Adrenal gland (tissue), 12 donors: Measurements from ENCODE around the gene ZC3H11A. TPM values are rescaled to one million over a fixed set of nuclear protein-coding genes. Genes with fewer than 3 reads are reported as not detected.
A peak's percentile ranks its signal among the peaks of the same experiment; 100 is the strongest.

Source experiments
- DNase-seq, 7 donors: peaks; one replicate each; pipeline ENCODE4 v3.0.0-alpha.2; 2019 to 2020
- H3K27ac ChIP-seq, 5 donors: fragments of 200-600 bp; sonication (generic) in 4 of 5; 1 replicate in 3 of 5; 2 replicates in 2 of 5; pipeline versions ENCODE4 v1.5.1 to v1.8.0; 2016 to 2020; ENCODE audit warnings: mild to moderate bottlenecking in 1 of 5
- H3K27me3 ChIP-seq: fragments of 200-600 bp; 2 replicates; pipeline ENCODE4 v1.8.0; 2021
- H3K36me3 ChIP-seq, 2 donors: fragments of 200-600 bp; replicated peaks in 1 of 2; 1 replicate in 1 of 2; 2 replicates in 1 of 2; pipeline versions ENCODE4 v1.5.1 to v1.8.0; 2018 to 2022
- H3K4me1 ChIP-seq, 2 donors: fragments of 200-600 bp; replicated peaks in 1 of 2; 1 replicate in 1 of 2; 2 replicates in 1 of 2; pipeline versions ENCODE4 v1.5.1 to v1.8.0; 2018 to 2021
- H3K4me3 ChIP-seq, 4 donors: fragments of 200-600 bp; sonication (generic) in 3 of 4; one replicate each; pipeline ENCODE4 v1.5.1; 2016 to 2018
- H3K9me3 ChIP-seq, 3 donors: fragments of 200-600 bp; sonication (generic) in 1 of 3; replicated peaks in 1 of 3; 1 replicate in 2 of 3; 2 replicates in 1 of 3; pipeline versions ENCODE4 v1.5.1 to v1.8.0; 2016 to 2021
- CTCF ChIP-seq, 6 experiments: fragments of 450-650 bp in 4 of 6; fragments of 200-600 bp in 2 of 6; sonication (generic) in 1 of 6; IDR thresholded peaks; 1 replicate in 5 of 6; 2 replicates in 1 of 6; pipeline versions ENCODE4 v1.5.1 to v1.8.0; 2016 to 2021; ENCODE audit warnings: antibody characterized with exemption in 6 of 6, mild to moderate bottlenecking in 2 of 6, moderate library complexity in 1 of 6
- POLR2A ChIP-seq, 2 donors: fragments of 450-650 bp; IDR thresholded peaks; one replicate each; pipeline ENCODE4 v1.6.1; 2017; ENCODE audit warnings: antibody characterized with exemption in 2 of 2, mild to moderate bottlenecking in 2 of 2, moderate library complexity in 1 of 2
- WGBS, 4 donors: extraction: QIAGEN DNeasy Blood & Tissue Kit in 2 of 4; methylation state at CpG; one replicate each; pipeline versions ENCODE4 v1.1.5 to v1.1.7; 2013 to 2017; 5-methylcytosine and 5-hydroxymethylcytosine counted together
- intact Hi-C, 2 donors: fragments of 100-400 bp; cut with DNase I; formaldehyde crosslinking; loops; one replicate each; pipeline versions ENCODE4 v1.14.1 to v1.15.0; 2022 to 2023
- polyA plus RNA-seq, 3 donors: library from polyadenylated mRNA; stranded (reverse); fragments of 200-250 nt in 2 of 3; fragments of 350-450 nt in 1 of 3; fragmentation: Illumina TruSeq in 1 of 3; extraction: RNeasy Lipid Tissue Mini Kit (QIAGEN cat#74804) in 1 of 3; gene quantifications; one replicate each; pipeline ENCODE4 v1.2.3, GENCODE V29; 2013 to 2014
- total RNA-seq, 9 donors: library from RNA; depleted of rRNA in 4 of 9; stranded (reverse); fragments of >200 nt in 4 of 9; fragments of 120-200 nt in 1 of 9; fragmentation: NEBNext Ultra II Directional in 1 of 9; extraction: Animal tissue kit (Norgen Biotek cat#: 25700) in 1 of 9; gene quantifications; one replicate each; pipeline versions ENCODE4 v1.1.0 to v1.2.4, GENCODE V29; 2013 to 2023
- donor health status: healthy with polysubstance abuse.
- donor health status: Bipolar disorder and iron deficiency.
- donor health status: DM: yes; HTN: yes; CAD: no.
- donor health status: DM: no; HTN: no; CAD: no.
- donor health status: DM: no; HTN: no; CAD: no.
- donor health status: DM: yes; HTN: yes; CAD: no.

Gene ZC3H11A
- total and polyA plus RNA-seq, 12 donors: 45.7 to 108 (median 75.8) TPM

- 66 to 70% (median 67%) methylated on average over 4 of the region's 4 CpGs for WGBS, 4 donors
- Histone ChIP-seq H3K9me3 (no peaks in the 10 kb centered on the region), H3K4me1 (no peaks in the 10 kb centered on the region), H3K27me3 (no peaks in the 10 kb centered on the region), H3K4me3 (no peak overlapping the region), H3K36me3 (no peaks in the 10 kb centered on the region), H3K27ac (peak overlapping the region in 2 of 5 donors; percentile 42 to 58)
- intact Hi-C loops: no loop called here
- peak in 1 of 7 donors; percentile 24 for DNase-seq
- TF ChIP-seq POLR2A (IDR thresholded peaks at IDR 0.05) (no peak), CTCF (IDR thresholded peaks at IDR 0.05) (peak in 2 of 6 experiments; percentile 18 to 34)
Observed at GRCh38 chr1:203776636-203777035, 18.8 kb upstream of the ZC3H11A start.

GRCh38 chr1:203777596-203777995 is 17.8 kb upstream of the ZC3H11A start:
- Histone ChIP-seq H3K9me3 (no peaks in the 10 kb centered on the region), H3K4me3 (no peak overlapping the region), H3K36me3 (no peaks in the 10 kb centered on the region), H3K27ac (peak overlapping the region in 2 of 5 donors; percentile 58 to 88), H3K27me3 (no peaks in the 10 kb centered on the region), H3K4me1 (no peaks in the 10 kb centered on the region)
- 33 to 45% (median 45%) methylated on average over 3 of the region's 3 CpGs for WGBS, 4 donors
- TF ChIP-seq POLR2A (IDR thresholded peaks at IDR 0.05): no peak
- intact Hi-C loops: no loop called here
- peak in 4 of 7 donors; percentile 55 to 72 (median 60) for DNase-seq

GRCh38 chr1:203778146-203778545 is 17.3 kb upstream of the ZC3H11A start:
- H3K27ac ChIP-seq: peak overlapping the region in 2 of 5 donors; percentile 58 to 88
- intact Hi-C loops: no loop called here
- H3K4me3 ChIP-seq: no peak overlapping the region
- H3K9me3 ChIP-seq: no peaks in the 10 kb centered on the region
- no peaks in the 10 kb centered on the region for H3K36me3 ChIP-seq
- no peaks in the 10 kb centered on the region for H3K4me1 ChIP-seq
- TF ChIP-seq CTCF (IDR thresholded peaks at IDR 0.05): no peak
- TF ChIP-seq POLR2A (IDR thresholded peaks at IDR 0.05): no peak
- no peak for DNase-seq
- WGBS, 4 donors: 79 to 86% (median 83%) methylated on average over 3 of the region's 3 CpGs
- no peaks in the 10 kb centered on the region for H3K27me3 ChIP-seq

- H3K27me3 ChIP-seq: no peaks in the 10 kb centered on the region
- H3K4me1 ChIP-seq: no peaks in the 10 kb centered on the region
- H3K27ac ChIP-seq: no peak overlapping the region
- intact Hi-C loops: no loop called here
- H3K9me3 ChIP-seq: no peaks in the 10 kb centered on the region
- TF ChIP-seq POLR2A (IDR thresholded peaks at IDR 0.05) (no peak), CTCF (IDR thresholded peaks at IDR 0.05) (no peak)
- no peak for DNase-seq
- no peak overlapping the region for H3K4me3 ChIP-seq
- H3K36me3 ChIP-seq: no peaks in the 10 kb centered on the region
- 76 to 95% (median 85%) methylated on average over 4 of the region's 4 CpGs for WGBS, 4 donors
Observed at GRCh38 chr1:203778789-203779188, 16.6 kb upstream of the ZC3H11A start.

- DNase-seq: no peak
- Histone ChIP-seq H3K27ac (no peak overlapping the region), H3K4me1 (no peaks in the 10 kb centered on the region), H3K4me3 (no peak overlapping the region), H3K36me3 (no peaks in the 10 kb centered on the region), H3K9me3 (no peaks in the 10 kb centered on the region), H3K27me3 (no peaks in the 10 kb centered on the region)
- 90 to 95% (median 92%) methylated on average over 7 of the region's 7 CpGs for WGBS, 4 donors
- intact Hi-C loops: no loop called here
- TF ChIP-seq POLR2A (IDR thresholded peaks at IDR 0.05): no peak
Observed at GRCh38 chr1:203781962-203782361, 13.5 kb upstream of the ZC3H11A start.
